ENCODE measurements around the gene NRIP1.

NRIP1 gene

GRCh38 chr21:15090390-15090789 lies 25.6 kb upstream of the NRIP1 start:
- Histone ChIP-seq H3K27me3 (replicated peaks; ENCODE audit: insufficient read depth, low read length) (no peaks in the 10 kb centered on the region), H3K9me3 (replicated peaks; ENCODE audit: insufficient read depth, low read length) (no peaks in the 10 kb centered on the region), H3K4me3 (ENCODE audit: low read length) (no peak overlapping the region), H2AFZ (ENCODE audit: low read length) (no peak overlapping the region), H3K27ac (ENCODE audit: low read length) (no peak overlapping the region), H3K4me1 (ENCODE audit: low read length) (no peaks in the 10 kb centered on the region), H3K36me3 (replicated peaks; ENCODE audit: insufficient read depth, low read length) (no peaks in the 10 kb centered on the region), H3F3A (ENCODE audit: insufficient read depth, low read length) (no peaks in the 10 kb centered on the region), H3K4me2 (ENCODE audit: low read depth, low read length) (no peak overlapping the region), H3K79me2 (ENCODE audit: low read length) (no peaks in the 10 kb centered on the region), H4K20me1 (ENCODE audit: insufficient read depth, low read length) (no peaks in the 10 kb centered on the region), H3K9me2 (replicated peaks; ENCODE audit: insufficient read depth, low read length) (no peaks in the 10 kb centered on the region), H3K9ac (ENCODE audit: low read length) (no peak overlapping the region)
- TF ChIP-seq EZH2 (optimal IDR thresholded peaks at IDR 0.05; ENCODE audit: low read depth, low read length) (no peak), CTCF (IDR thresholded peaks at IDR 0.05; ENCODE audit: low read length) (no peak), EZH2phosphoT487 (IDR thresholded peaks at IDR 0.05; ENCODE audit: low read length) (no peak)
- no peak for DNase-seq

- Histone ChIP-seq H3K27me3 (replicated peaks; ENCODE audit: insufficient read depth, low read length) (no peaks in the 10 kb centered on the region), H3K4me1 (ENCODE audit: low read length) (no peaks in the 10 kb centered on the region), H2AFZ (ENCODE audit: low read length) (no peak overlapping the region), H3K4me2 (ENCODE audit: low read depth, low read length) (no peak overlapping the region), H3K36me3 (replicated peaks; ENCODE audit: insufficient read depth, low read length) (no peaks in the 10 kb centered on the region), H3K4me3 (ENCODE audit: low read length) (no peak overlapping the region), H3K9me2 (replicated peaks; ENCODE audit: insufficient read depth, low read length) (no peaks in the 10 kb centered on the region), H3K9me3 (replicated peaks; ENCODE audit: insufficient read depth, low read length) (no peaks in the 10 kb centered on the region), H3K79me2 (ENCODE audit: low read length) (no peaks in the 10 kb centered on the region), H3K9ac (ENCODE audit: low read length) (no peak overlapping the region), H3K27ac (ENCODE audit: low read length) (no peak overlapping the region), H3F3A (ENCODE audit: insufficient read depth, low read length) (no peaks in the 10 kb centered on the region), H4K20me1 (ENCODE audit: insufficient read depth, low read length) (no peaks in the 10 kb centered on the region)
- TF ChIP-seq EZH2 (optimal IDR thresholded peaks at IDR 0.05; ENCODE audit: low read depth, low read length), result no peak
- no peak for TF ChIP-seq CTCF (IDR thresholded peaks at IDR 0.05; ENCODE audit: low read length)
- TF ChIP-seq EZH2phosphoT487 (IDR thresholded peaks at IDR 0.05; ENCODE audit: low read length), result no peak
- no peak for DNase-seq
These were observed 23.7 kb upstream of the NRIP1 start for GRCh38 chr21:15088488-15088887.

GRCh38 chr21:15084668-15085067 lies 19.9 kb upstream of the NRIP1 start:
- Histone ChIP-seq H3K9me3 (replicated peaks; ENCODE audit: insufficient read depth, low read length) (no peaks in the 10 kb centered on the region), H3K4me3 (ENCODE audit: low read length) (no peak overlapping the region), H3K9ac (ENCODE audit: low read length) (no peak overlapping the region), H3K9me2 (replicated peaks; ENCODE audit: insufficient read depth, low read length) (no peaks in the 10 kb centered on the region), H3K79me2 (ENCODE audit: low read length) (no peaks in the 10 kb centered on the region), H3F3A (ENCODE audit: insufficient read depth, low read length) (no peaks in the 10 kb centered on the region), H4K20me1 (ENCODE audit: insufficient read depth, low read length) (no peaks in the 10 kb centered on the region), H3K4me2 (ENCODE audit: low read depth, low read length) (no peak overlapping the region), H3K36me3 (replicated peaks; ENCODE audit: insufficient read depth, low read length) (no peaks in the 10 kb centered on the region), H3K4me1 (ENCODE audit: low read length) (no peaks in the 10 kb centered on the region), H2AFZ (ENCODE audit: low read length) (no peak overlapping the region), H3K27ac (ENCODE audit: low read length) (no peak overlapping the region), H3K27me3 (replicated peaks; ENCODE audit: insufficient read depth, low read length) (no peaks in the 10 kb centered on the region)
- TF ChIP-seq EZH2phosphoT487 (IDR thresholded peaks at IDR 0.05; ENCODE audit: low read length) (no peak), EZH2 (optimal IDR thresholded peaks at IDR 0.05; ENCODE audit: low read depth, low read length) (no peak), CTCF (IDR thresholded peaks at IDR 0.05; ENCODE audit: low read length) (no peak)
- no peak for DNase-seq
